Suprapubic skin (tissue), 4 donors: ENCODE measurements around the gene THRB. TPM values are rescaled to one million over a fixed set of nuclear protein-coding genes. Genes with fewer than 3 reads are reported as not detected.

Experiments used
- DNase-seq, 2 donors: peaks; one replicate each; pipeline ENCODE4 v3.0.0-alpha.2; 2019; ENCODE audit warnings: low spot score in 2 of 2
- H3K27ac ChIP-seq: fragments of 200-600 bp; sonication (generic); one replicate; pipeline ENCODE4 v1.5.1; 2019
- H3K27me3 ChIP-seq: fragments of 200-600 bp; sonication (generic); one replicate; pipeline ENCODE4 v1.5.1; 2019
- H3K36me3 ChIP-seq: fragments of 200-600 bp; sonication (generic); one replicate; pipeline ENCODE4 v1.5.1; 2019
- H3K4me1 ChIP-seq: fragments of 200-600 bp; sonication (generic); one replicate; pipeline ENCODE4 v1.5.1; 2019
- H3K4me3 ChIP-seq: fragments of 200-600 bp; sonication (generic); one replicate; pipeline ENCODE4 v1.5.1; 2019; ENCODE audit warnings: mild to moderate bottlenecking
- H3K9me3 ChIP-seq: fragments of 200-600 bp; sonication (generic); one replicate; pipeline ENCODE4 v1.5.1; 2019
- EP300 ChIP-seq: sonication (generic); formaldehyde crosslinking; IDR thresholded peaks from one replicate; pipeline ENCODE4 v1.6.1; 2017; ENCODE audit warnings: antibody characterized with exemption
- POLR2A ChIP-seq, 2 donors: fragments of 450-650 bp; IDR thresholded peaks; one replicate each; pipeline ENCODE4 v1.6.1; 2017; ENCODE audit warnings: antibody characterized with exemption in 2 of 2, mild to moderate bottlenecking in 2 of 2, moderate library complexity in 2 of 2
- POLR2AphosphoS5 ChIP-seq, 3 donors: sonication (generic); formaldehyde crosslinking; IDR thresholded peaks; one replicate each; pipeline ENCODE4 v1.6.1; 2017; ENCODE audit warnings: antibody characterized with exemption in 3 of 3
- WGBS: methylation state at CpG from one replicate; pipeline ENCODE4 v1.1.5; 2018; 5-methylcytosine and 5-hydroxymethylcytosine counted together
- total RNA-seq, 4 donors: library from RNA; depleted of rRNA; stranded (reverse); fragments of >200 nt; gene quantifications; one replicate each; pipeline ENCODE4 v1.1.0, GENCODE V29; 2016
- TF ChIP-seq, protein P1 (sequence below), 2 donors: fragments of 200-600 bp in 1 of 2; fragments of 450-650 bp in 1 of 2; sonication (generic) in 1 of 2; IDR thresholded peaks; one replicate each; pipeline ENCODE4 v1.5.1; 2016 to 2019; ENCODE audit warnings: antibody characterized with exemption in 2 of 2, mild to moderate bottlenecking in 1 of 2, moderate library complexity in 1 of 2

Gene THRB
- total RNA-seq, 4 donors from 2014 or later: 16.6 to 32.9 (median 24.4) TPM

GRCh38 chr3:24244491-24244890 is 250.2 kb downstream of the THRB start:
- TF ChIP-seq, protein P1, sequence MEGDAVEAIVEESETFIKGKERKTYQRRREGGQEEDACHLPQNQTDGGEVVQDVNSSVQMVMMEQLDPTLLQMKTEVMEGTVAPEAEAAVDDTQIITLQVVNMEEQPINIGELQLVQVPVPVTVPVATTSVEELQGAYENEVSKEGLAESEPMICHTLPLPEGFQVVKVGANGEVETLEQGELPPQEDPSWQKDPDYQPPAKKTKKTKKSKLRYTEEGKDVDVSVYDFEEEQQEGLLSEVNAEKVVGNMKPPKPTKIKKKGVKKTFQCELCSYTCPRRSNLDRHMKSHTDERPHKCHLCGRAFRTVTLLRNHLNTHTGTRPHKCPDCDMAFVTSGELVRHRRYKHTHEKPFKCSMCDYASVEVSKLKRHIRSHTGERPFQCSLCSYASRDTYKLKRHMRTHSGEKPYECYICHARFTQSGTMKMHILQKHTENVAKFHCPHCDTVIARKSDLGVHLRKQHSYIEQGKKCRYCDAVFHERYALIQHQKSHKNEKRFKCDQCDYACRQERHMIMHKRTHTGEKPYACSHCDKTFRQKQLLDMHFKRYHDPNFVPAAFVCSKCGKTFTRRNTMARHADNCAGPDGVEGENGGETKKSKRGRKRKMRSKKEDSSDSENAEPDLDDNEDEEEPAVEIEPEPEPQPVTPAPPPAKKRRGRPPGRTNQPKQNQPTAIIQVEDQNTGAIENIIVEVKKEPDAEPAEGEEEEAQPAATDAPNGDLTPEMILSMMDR (IDR thresholded peaks at IDR 0.05): no peak
- no peak for TF ChIP-seq EP300
- no peak for TF ChIP-seq POLR2AphosphoS5 (IDR thresholded peaks at IDR 0.05)
- no peak for TF ChIP-seq POLR2A (IDR thresholded peaks at IDR 0.05)
- DNase-seq: no peak
- WGBS: 92% methylated on average over 1 of the region's 1 CpG
- Histone ChIP-seq H3K4me1 (peaks cover 16% of the 10 kb centered on the region), H3K27me3 (no peaks in the 10 kb centered on the region), H3K4me3 (no peak overlapping the region), H3K36me3 (no peaks in the 10 kb centered on the region), H3K9me3 (no peaks in the 10 kb centered on the region), H3K27ac (no peak overlapping the region)

DNA sequence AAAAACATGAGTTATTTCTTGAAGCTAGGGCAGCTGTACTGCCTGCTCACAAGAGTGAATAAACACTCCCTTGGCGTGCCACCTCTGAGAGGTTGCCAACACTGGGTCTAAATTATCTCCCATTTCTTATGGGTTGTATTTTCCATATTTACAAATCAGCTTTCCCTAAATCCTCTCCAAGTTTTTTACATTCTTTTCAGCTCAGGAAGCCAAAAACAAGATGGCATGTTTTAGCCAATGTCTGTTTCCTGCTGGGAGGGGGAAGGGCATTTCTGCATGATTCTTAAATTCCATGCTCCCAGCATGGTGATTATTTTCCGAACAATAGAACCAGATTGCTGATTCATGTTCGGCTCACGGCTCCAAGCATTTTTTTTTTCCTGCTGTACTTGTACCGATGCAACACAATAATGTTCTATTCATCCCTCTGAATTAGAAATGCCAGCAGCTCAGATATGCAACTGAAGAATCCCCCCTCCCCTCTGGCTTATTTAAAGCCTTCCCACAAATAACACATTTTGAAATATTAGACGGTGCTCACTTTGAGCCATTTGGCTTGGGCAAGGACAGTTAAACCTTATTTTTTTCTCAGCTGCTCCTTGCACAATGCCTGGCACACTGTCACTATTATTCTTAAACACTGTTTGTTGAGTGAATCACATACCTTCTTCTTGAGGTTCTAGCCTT is 252.5 kb downstream of the THRB start:
- WGBS: 13% methylated on average over 6 of the region's 6 CpGs
- no peaks in the 10 kb centered on the region for H3K9me3 ChIP-seq
- TF ChIP-seq POLR2AphosphoS5 (IDR thresholded peaks at IDR 0.05) (peak in 2 of 3 donors; percentile 29 to 35), POLR2A (IDR thresholded peaks at IDR 0.05) (no peak), EP300 (no peak)
- DNase-seq: no peak
- H3K4me1 ChIP-seq: peaks cover 33% of the 10 kb centered on the region
- H3K4me3 ChIP-seq: no peak overlapping the region
- no peaks in the 10 kb centered on the region for H3K36me3 ChIP-seq
- H3K27me3 ChIP-seq: no peaks in the 10 kb centered on the region
- H3K27ac ChIP-seq: peak overlapping the region; percentile 57

- 95% methylated on average over 6 of the region's 6 CpGs for WGBS
- TF ChIP-seq EP300 (no peak), POLR2AphosphoS5 (IDR thresholded peaks at IDR 0.05) (no peak), POLR2A (IDR thresholded peaks at IDR 0.05) (no peak)
- TF ChIP-seq, protein P1 (IDR thresholded peaks at IDR 0.05): no peak
- peaks cover 33% of the 10 kb centered on the region for H3K4me1 ChIP-seq
- DNase-seq: no peak
- H3K4me3 ChIP-seq: no peak overlapping the region
- no peak overlapping the region for H3K27ac ChIP-seq
- no peaks in the 10 kb centered on the region for H3K9me3 ChIP-seq
- no peaks in the 10 kb centered on the region for H3K27me3 ChIP-seq
- H3K36me3 ChIP-seq: no peaks in the 10 kb centered on the region
Observed at GRCh38 chr3:24240306-24240705, 254.3 kb downstream of the THRB start.

DNA sequence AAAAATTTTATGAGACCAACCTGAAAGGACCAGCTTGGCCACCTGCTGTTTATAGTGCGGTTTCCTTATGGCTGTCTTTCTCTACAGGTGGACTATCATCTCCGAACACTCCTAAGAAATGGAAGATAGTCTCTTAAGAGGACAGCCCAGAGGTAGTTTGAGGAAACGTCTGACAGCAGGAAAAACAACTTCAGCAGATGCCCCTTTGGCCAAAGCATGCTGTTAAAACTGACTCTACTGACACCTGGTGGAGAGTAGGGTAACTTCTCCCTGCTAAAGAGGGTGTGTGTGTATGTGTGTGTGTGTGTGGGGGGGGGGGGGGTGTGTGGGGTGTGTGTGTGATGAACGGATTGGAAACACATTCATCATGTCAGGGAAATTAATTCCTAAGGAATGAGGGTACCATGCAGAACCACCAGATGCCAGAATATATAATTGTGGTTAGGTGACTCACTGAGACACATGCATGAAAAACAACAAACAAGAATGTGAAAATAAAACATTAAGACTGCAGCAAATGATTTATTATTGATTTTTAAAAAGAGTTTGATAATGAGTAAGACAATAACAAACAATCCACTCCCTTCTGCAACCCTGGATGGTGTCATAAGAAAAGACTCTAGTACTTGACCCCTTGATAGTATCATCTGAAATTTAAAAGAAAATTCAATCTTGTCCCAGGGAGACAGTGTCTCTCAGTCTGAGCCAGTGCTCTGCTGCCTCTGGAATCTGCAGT is 256.5 kb downstream of the THRB start:
- no peak overlapping the region for H3K27ac ChIP-seq
- no peaks in the 10 kb centered on the region for H3K27me3 ChIP-seq
- no peak for DNase-seq
- TF ChIP-seq, protein P1 (IDR thresholded peaks at IDR 0.05): peak; percentile 51 to 54
- TF ChIP-seq POLR2AphosphoS5 (IDR thresholded peaks at IDR 0.05) (no peak), EP300 (no peak), POLR2A (IDR thresholded peaks at IDR 0.05) (no peak)
- H3K36me3 ChIP-seq: no peaks in the 10 kb centered on the region
- H3K4me1 ChIP-seq: peaks cover 34% of the 10 kb centered on the region
- H3K9me3 ChIP-seq: no peaks in the 10 kb centered on the region
- no peak overlapping the region for H3K4me3 ChIP-seq
- 30% methylated on average over 4 of the region's 4 CpGs for WGBS

DNA sequence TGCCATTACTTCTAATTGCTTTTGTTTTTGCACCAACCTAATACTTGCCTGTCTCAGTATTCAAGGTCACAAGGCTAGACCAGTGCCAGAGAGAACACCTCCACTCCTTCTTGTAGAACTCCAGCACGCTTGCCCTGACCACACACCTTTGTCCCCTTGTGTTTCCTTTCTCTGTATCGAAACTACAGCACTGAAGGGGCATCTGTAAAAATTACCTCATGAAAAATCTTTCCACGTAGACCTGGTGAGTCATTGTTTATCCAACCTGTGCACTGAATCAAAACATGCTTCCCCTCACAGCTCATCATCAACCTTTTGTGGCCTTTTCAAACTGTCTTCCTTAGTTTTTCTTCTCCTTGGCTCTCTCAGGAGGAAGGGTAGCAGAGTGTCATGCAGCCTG is 259.5 kb downstream of the THRB start:
- WGBS: 80% methylated on average over 3 of the region's 3 CpGs
- Histone ChIP-seq H3K27ac (no peak overlapping the region), H3K27me3 (no peaks in the 10 kb centered on the region), H3K4me1 (peaks cover 23% of the 10 kb centered on the region), H3K4me3 (no peak overlapping the region), H3K9me3 (no peaks in the 10 kb centered on the region), H3K36me3 (no peaks in the 10 kb centered on the region)
- TF ChIP-seq, protein P1 (IDR thresholded peaks at IDR 0.05): no peak
- TF ChIP-seq POLR2A (IDR thresholded peaks at IDR 0.05) (no peak), EP300 (no peak), POLR2AphosphoS5 (IDR thresholded peaks at IDR 0.05) (no peak)
- DNase-seq: no peak
